A549 (cell line): ENCODE measurements around the gene SLC49A3. TPM values are rescaled to one million over a fixed set of nuclear protein-coding genes. Genes with fewer than 3 reads are reported as not detected.

Experiments used
- ATAC-seq, 2 experiments: fragments of 200-7000 bp in 1 of 2; fragments of >200 bp in 1 of 2; cut with Nextera tagmentation in 1 of 2; cut with Tn5 transposase in 1 of 2; 3 replicates each; pipeline versions ENCODE4 v1.8.0 to v1.9.1; 2018 to 2020; ENCODE audit warnings: mild to moderate bottlenecking in 1 of 2, moderate library complexity in 1 of 2
- CTCF ChIA-PET: fragments of 300-600 bp; sonication (Branson Sonifier 250); formaldehyde crosslinking; extraction: SDS; loops from one replicate; lab custom pipeline; 2021; ENCODE audit warnings: antibody characterized with exemption, inconsistent platforms; lab: Yijun Ruan, JAX
- POLR2A ChIA-PET: fragments of 350-600 bp; formaldehyde crosslinking; extraction: SDS; loops from one replicate; lab custom pipeline; 2021; ENCODE audit warnings: antibody characterized with exemption, inconsistent platforms; lab: Yijun Ruan, JAX
- DNase-seq, 2 experiments: peaks; one replicate each; pipeline versions ENCODE4 v3.0.0 to v3.0.0-alpha.2; 2011 to 2016; ENCODE audit warnings: low read depth in 1 of 2, low spot score in 1 of 2
- FAIRE-seq: peaks from 2 replicates; lab custom pipeline; 2011; peaks lifted over from hg19 to GRCh38; lab: Jason Lieb, UNC
- H3K27ac ChIP-seq, 2 experiments: fragments of >200 bp; sonication (Bioruptor Twin); formaldehyde crosslinking; 3 replicates each; pipeline ENCODE4 v1.5.1; 2016 to 2017
- H3K4me1 ChIP-seq: fragments of >200 bp; sonication (Bioruptor Twin); formaldehyde crosslinking; 3 replicates; pipeline ENCODE4 v1.6.1; 2016
- H3K4me2 ChIP-seq: fragments of >200 bp; sonication (Bioruptor Twin); formaldehyde crosslinking; 3 replicates; pipeline ENCODE4 v1.6.1; 2016
- H3K4me3 ChIP-seq: fragments of >200 bp; sonication (Bioruptor Twin); formaldehyde crosslinking; 3 replicates; pipeline ENCODE4 v1.5.1; 2016
- H3K9me3 ChIP-seq: fragments of >200 bp; sonication (Bioruptor Twin); formaldehyde crosslinking; 3 replicates; pipeline ENCODE4 v1.6.1; 2016
- BHLHE40 ChIP-seq: IDR thresholded peaks from 2 replicates; pipeline ENCODE4 v1.6.1; 2012; ENCODE audit warnings: low read depth, low read length, inconsistent platforms
- CBX2 ChIP-seq: fragments of 200-600 bp; sonication (generic); IDR thresholded peaks from 2 replicates; pipeline ENCODE4 v1.6.1; 2016; ENCODE audit warnings: low read depth, mild to moderate bottlenecking, borderline replicate concordance
- CHD2 ChIP-seq: fragments of 150-350 bp; IDR thresholded peaks from 2 replicates; pipeline ENCODE4 v1.6.1; 2014; ENCODE audit warnings: low read length; ENCODE audit not compliant: partially characterized antibody
- CHD4 ChIP-seq: fragments of 200-600 bp; sonication (generic); IDR thresholded peaks from 2 replicates; pipeline ENCODE4 v1.6.1; 2016; ENCODE audit warnings: antibody characterized with exemption, mild to moderate bottlenecking, borderline replicate concordance
- EP300 ChIP-seq, 2 experiments: fragments of >200 bp; sonication (Bioruptor Twin); formaldehyde crosslinking; IDR thresholded peaks; 2 replicates in 1 of 2; 3 replicates in 1 of 2; pipeline ENCODE4 v1.6.1; 2016 to 2017
- HDAC2 ChIP-seq: fragments of 200-600 bp; sonication (generic); IDR thresholded peaks from 2 replicates; pipeline ENCODE4 v1.6.1; 2016
- HOXB13 ChIP-seq: fragments of 250-450 bp; sonication (Bioruptor Pico); IDR thresholded peaks from 2 replicates; pipeline ENCODE4 v1.5.0; 2020; ENCODE audit warnings: low read depth, mild to moderate bottlenecking, moderate library complexity
- HOXB5 ChIP-seq: fragments of 250-450 bp; sonication (Bioruptor Pico); IDR thresholded peaks from 2 replicates; pipeline ENCODE4 v1.5.0; 2020; ENCODE audit warnings: mild to moderate bottlenecking, moderate library complexity
- MAFK ChIP-seq: fragments of 450-650 bp; IDR thresholded peaks from 2 replicates; pipeline ENCODE4 v1.6.1; 2014; ENCODE audit not compliant: partially characterized antibody
- MYC ChIP-seq: IDR thresholded peaks from 2 replicates; pipeline ENCODE4 v1.6.1; 2012; ENCODE audit warnings: mild to moderate bottlenecking, inconsistent platforms, low read length, improper control_type of control experiment, borderline replicate concordance
- NR3C1 ChIP-seq: fragments of >200 bp; sonication (Bioruptor Twin); formaldehyde crosslinking; IDR thresholded peaks from 3 replicates; pipeline ENCODE4 v1.6.1; 2017
- POLR2A ChIP-seq: IDR thresholded peaks from 2 replicates; pipeline ENCODE4 v1.6.1; 2012; ENCODE audit warnings: mild to moderate bottlenecking, low read length
- POLR2AphosphoS2 ChIP-seq: conservative IDR thresholded peaks from 2 replicates; pipeline ENCODE4 v1.6.1; 2012; ENCODE audit warnings: low read length, improper control_type of control experiment, inconsistent platforms
- RAD21 ChIP-seq, 2 experiments: fragments of >200 bp in 1 of 2; sonication (Bioruptor Twin) in 1 of 2; formaldehyde crosslinking in 1 of 2; IDR thresholded peaks in 1 of 2; conservative IDR thresholded peaks in 1 of 2; 2 replicates in 1 of 2; 3 replicates in 1 of 2; pipeline ENCODE4 v1.6.1; 2012 to 2018; ENCODE audit warnings: inconsistent platforms in 1 of 2
- RCOR1 ChIP-seq: fragments of 150-350 bp; IDR thresholded peaks from 2 replicates; pipeline ENCODE4 v1.6.1; 2014; ENCODE audit warnings: antibody characterized with exemption, low read length, low read depth
- SMC3 ChIP-seq: fragments of >200 bp; sonication (Bioruptor Twin); formaldehyde crosslinking; IDR thresholded peaks from 3 replicates; pipeline ENCODE4 v1.6.1; 2018; ENCODE audit warnings: inconsistent platforms
- TFCP2L1 ChIP-seq: fragments of 250-450 bp; sonication (Bioruptor Pico); IDR thresholded peaks from 2 replicates; pipeline ENCODE4 v1.5.0; 2021; ENCODE audit warnings: mild to moderate bottlenecking
- WGBS: methylation state at CpG from one replicate; pipeline ENCODE4 v1.1.6; 2017; ENCODE audit errors: missing lambda C conversion rate; 5-methylcytosine and 5-hydroxymethylcytosine counted together
- polyA plus RNA-seq, 4 experiments: library from polyadenylated mRNA; depleted of rRNA in 3 of 4; stranded (reverse); fragments of >200 nt; fragmentation: RNase III in 1 of 4; extraction: RNeasy Plus Mini Kit Qiagen cat#74134 plus additional on column Dnase treatment in 1 of 4; gene quantifications; 2 replicates in 3 of 4; 3 replicates in 1 of 4; pipeline ENCODE4 v1.2.3, GENCODE V29; 2011 to 2017
- TF ChIP-seq, protein P1 (sequence below): fragments of 250-450 bp; sonication (Bioruptor Pico); IDR thresholded peaks from 2 replicates; pipeline ENCODE4 v1.5.0; 2021; ENCODE audit warnings: mild to moderate bottlenecking, moderate library complexity, borderline replicate concordance
- TF ChIP-seq, protein P2 (sequence below): fragments of >200 bp; sonication (Bioruptor Twin); formaldehyde crosslinking; IDR thresholded peaks from 2 replicates; pipeline ENCODE4 v1.6.1; 2016
- TF ChIP-seq, protein P3 (sequence below): fragments of >200 bp; sonication (Bioruptor Twin); formaldehyde crosslinking; IDR thresholded peaks from 3 replicates; pipeline ENCODE4 v1.5.1; 2016

SLC49A3 gene
- polyA plus RNA-seq, 2 of the 4 experiments (the other 2 are of a cell fraction): 0.05 to 0.12 TPM

DNA sequence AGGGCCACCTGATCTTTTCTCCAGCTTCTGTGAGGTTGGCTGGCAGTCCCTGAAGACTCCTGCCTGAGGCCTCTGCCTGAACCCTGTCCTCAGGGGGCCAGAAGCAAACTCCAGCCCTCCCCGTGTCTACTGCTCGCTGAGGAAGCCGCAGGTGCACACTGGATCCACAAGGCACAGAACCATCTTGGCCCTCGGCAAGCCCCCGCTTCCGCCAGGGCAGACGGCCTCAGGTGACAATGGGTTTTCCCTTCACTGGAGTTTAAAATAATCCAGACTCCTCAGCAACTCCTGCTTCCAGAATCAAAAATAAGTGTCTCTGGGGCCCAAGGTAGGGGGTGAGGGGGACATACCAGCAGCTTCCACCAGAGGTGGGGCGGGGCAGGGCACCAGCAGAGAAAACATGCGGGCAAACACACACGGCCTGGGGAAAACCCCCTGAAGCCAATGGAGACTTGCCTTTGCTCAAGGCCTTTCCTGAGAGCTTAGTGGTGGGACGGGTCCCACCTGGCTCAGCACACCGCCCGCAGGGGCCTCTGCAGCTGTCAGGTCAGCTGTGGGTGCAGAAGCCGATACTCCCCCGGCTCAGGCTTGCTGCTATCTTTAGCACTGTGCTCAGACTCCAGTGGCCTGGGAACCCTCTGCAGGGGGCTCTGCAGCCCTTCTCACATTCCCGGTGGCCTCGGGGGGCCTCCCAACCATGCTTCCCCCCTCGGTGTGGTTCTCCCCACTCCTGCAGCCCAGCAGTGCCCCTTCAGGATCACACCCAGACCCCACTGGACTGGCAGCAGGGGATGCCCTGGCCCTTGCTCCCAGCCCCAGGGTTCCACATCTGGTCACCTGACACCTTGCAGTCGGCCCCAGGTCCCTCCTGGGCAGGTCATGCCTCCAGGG, 12.7 kb downstream of the SLC49A3 start:
- ATAC-seq: no peak
- POLR2A ChIA-PET: no interaction called here
- H3K4me1 ChIP-seq: peaks cover 14% of the 10 kb centered on the region; the same call in 2 of the 3 replicates
- TF ChIP-seq, protein P1, sequence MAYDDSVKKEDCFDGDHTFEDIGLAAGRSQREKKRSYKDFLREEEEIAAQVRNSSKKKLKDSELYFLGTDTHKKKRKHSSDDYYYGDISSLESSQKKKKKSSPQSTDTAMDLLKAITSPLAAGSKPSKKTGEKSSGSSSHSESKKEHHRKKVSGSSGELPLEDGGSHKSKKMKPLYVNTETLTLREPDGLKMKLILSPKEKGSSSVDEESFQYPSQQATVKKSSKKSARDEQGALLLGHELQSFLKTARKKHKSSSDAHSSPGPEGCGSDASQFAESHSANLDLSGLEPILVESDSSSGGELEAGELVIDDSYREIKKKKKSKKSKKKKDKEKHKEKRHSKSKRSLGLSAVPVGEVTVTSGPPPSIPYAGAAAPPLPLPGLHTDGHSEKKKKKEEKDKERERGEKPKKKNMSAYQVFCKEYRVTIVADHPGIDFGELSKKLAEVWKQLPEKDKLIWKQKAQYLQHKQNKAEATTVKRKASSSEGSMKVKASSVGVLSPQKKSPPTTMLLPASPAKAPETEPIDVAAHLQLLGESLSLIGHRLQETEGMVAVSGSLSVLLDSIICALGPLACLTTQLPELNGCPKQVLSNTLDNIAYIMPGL (CRISPR knock-in tag): no peak
- TF ChIP-seq POLR2A (no peak), NR3C1 (no peak), CBX2 (no peak), POLR2AphosphoS2 (no peak), HOXB5 (CRISPR knock-in tag) (no peak), MYC (no peak), CHD4 (no peak)
- TF ChIP-seq, protein P2, sequence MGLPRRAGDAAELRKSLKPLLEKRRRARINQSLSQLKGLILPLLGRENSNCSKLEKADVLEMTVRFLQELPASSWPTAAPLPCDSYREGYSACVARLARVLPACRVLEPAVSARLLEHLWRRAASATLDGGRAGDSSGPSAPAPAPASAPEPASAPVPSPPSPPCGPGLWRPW: no peak
- TF ChIP-seq, all 56 proteins: peak for 0
- H3K27ac ChIP-seq: no peak overlapping the region
- no peak overlapping the region for H3K4me3 ChIP-seq
- no peaks in the 10 kb centered on the region for H3K9me3 ChIP-seq
- CTCF ChIA-PET: no interaction called here
- FAIRE-seq: no peak
- DNase-seq: no peak
- peak overlapping the region; percentile 95; the same call in 2 of the 3 replicates for H3K4me2 ChIP-seq
- 51% methylated on average over 5 of the region's 19 CpGs for WGBS

DNA sequence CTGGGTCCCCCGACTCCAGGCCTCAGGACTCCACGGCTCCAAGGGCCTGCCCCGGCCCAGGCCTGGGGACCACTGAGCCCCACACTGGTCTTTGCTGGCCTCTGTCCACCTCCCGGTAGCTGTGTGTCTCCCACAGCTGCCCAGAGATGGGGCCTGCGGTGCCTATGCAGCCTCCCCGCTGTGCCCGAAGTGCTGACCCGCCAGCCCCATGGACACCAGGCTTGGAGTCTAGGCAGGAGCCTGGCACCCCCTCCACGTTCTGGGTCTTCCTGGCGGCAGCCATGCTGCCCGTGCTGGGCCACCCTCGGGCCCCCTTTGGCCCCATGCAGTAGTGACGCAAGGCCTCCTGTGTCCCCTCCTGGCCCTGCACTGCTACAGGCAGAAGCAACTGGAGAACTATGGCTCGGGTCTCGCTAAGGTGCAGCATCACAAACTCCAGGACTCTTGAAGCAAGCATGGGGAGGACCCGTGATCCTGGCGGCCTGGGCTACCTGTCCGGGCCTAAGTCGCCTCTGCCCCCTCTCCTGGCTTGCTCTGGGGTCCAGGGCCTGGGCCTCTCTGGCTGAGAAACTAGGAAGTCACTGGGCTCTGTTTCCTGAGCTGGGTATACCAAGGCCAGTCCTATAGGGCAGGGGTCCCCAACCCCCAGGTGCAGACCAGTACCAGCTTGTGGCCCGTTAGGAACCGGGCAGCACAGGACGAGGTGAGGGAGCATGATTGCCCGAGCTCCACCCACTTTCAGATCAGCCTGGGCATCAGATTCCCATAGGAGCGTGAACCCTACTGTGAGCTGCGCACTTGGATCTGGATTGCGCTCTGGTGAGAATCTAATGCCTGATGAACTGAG, 13.7 kb downstream of the SLC49A3 start:
- peak overlapping the region; percentile 96 for H3K4me3 ChIP-seq
- DNase-seq: no peak
- H3K4me1 ChIP-seq: peaks cover 10% of the 10 kb centered on the region; the same call in 2 of the 3 replicates
- peak overlapping the region; percentile 97 to 99 for H3K27ac ChIP-seq
- TF ChIP-seq TFCP2L1 (no peak), CHD2 (no peak), MAFK (no peak), SMC3 (no peak), RCOR1 (no peak), RAD21 (conservative IDR thresholded peaks at IDR 0.05 in 1 of 2, IDR thresholded peaks at IDR 0.05 in 1 of 2) (no peak), HDAC2 (no peak), HOXB13 (no peak), BHLHE40 (no peak), EP300 (IDR thresholded peaks at IDR 0.05) (no peak)
- TF ChIP-seq, protein P3, sequence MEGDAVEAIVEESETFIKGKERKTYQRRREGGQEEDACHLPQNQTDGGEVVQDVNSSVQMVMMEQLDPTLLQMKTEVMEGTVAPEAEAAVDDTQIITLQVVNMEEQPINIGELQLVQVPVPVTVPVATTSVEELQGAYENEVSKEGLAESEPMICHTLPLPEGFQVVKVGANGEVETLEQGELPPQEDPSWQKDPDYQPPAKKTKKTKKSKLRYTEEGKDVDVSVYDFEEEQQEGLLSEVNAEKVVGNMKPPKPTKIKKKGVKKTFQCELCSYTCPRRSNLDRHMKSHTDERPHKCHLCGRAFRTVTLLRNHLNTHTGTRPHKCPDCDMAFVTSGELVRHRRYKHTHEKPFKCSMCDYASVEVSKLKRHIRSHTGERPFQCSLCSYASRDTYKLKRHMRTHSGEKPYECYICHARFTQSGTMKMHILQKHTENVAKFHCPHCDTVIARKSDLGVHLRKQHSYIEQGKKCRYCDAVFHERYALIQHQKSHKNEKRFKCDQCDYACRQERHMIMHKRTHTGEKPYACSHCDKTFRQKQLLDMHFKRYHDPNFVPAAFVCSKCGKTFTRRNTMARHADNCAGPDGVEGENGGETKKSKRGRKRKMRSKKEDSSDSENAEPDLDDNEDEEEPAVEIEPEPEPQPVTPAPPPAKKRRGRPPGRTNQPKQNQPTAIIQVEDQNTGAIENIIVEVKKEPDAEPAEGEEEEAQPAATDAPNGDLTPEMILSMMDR: no peak
- TF ChIP-seq, all 56 proteins: peak for 0
- POLR2A ChIA-PET: no interaction called here
- no peak for FAIRE-seq
- no peaks in the 10 kb centered on the region for H3K9me3 ChIP-seq
- WGBS: 71% methylated on average over 8 of the region's 26 CpGs
- H3K4me2 ChIP-seq: peak overlapping the region; percentile 95
- ATAC-seq: peak; percentile 20 to 57; a peak in 4 of 6 replicates
- CTCF ChIA-PET: interaction anchor here (1.5 kb wide), 1 partner anchor 9 kb away, joined by 6 read pairs; no protein-coding TSS in a partner anchor
